Activated T-cell treated with anti-CD3 and anti-CD28 coated beads, Interleukin-2, amount 50 U/mL, for 72 hours (primary cell): ENCODE measurements around the gene GNPTAB. TPM values are rescaled to one million over a fixed set of nuclear protein-coding genes. Genes with fewer than 3 reads are reported as not detected.

Experiments used
- ATAC-seq, 2 donors: fragments of 150-1000 bp; cut with Tn5 transposase; replicated peaks in 1 of 2; 2 replicates each; pipeline ENCODE4 v1.10.0; 2021; ENCODE audit warnings: moderate library complexity in 2 of 2, mild to moderate bottlenecking in 1 of 2
- DNase-seq, 2 donors: peaks; one replicate each; pipeline ENCODE4 v3.0.0; 2021 to 2022; ENCODE audit warnings: mixed read lengths in 1 of 2
- H3K27ac Mint-ChIP-seq: one replicate; pipeline ENCODE4 v1.8.0; 2022; ENCODE audit warnings: mild to moderate bottlenecking, moderate library complexity, mixed read lengths
- H3K27me3 Mint-ChIP-seq: one replicate; pipeline ENCODE4 v1.8.0; 2022; ENCODE audit warnings: low read depth, mixed read lengths
- H3K36me3 Mint-ChIP-seq, 2 donors: one replicate each; pipeline ENCODE4 v1.8.0; 2022; ENCODE audit warnings: mixed read lengths in 2 of 2, mild to moderate bottlenecking in 1 of 2; ENCODE audit not compliant: insufficient read depth in 2 of 2
- H3K4me1 Mint-ChIP-seq: one replicate; pipeline ENCODE4 v1.8.0; 2022; ENCODE audit warnings: low read depth, mixed read lengths
- H3K4me3 Mint-ChIP-seq, 2 donors: one replicate each; pipeline ENCODE4 v1.8.0; 2022; ENCODE audit warnings: mild to moderate bottlenecking in 2 of 2, mixed read lengths in 2 of 2, moderate library complexity in 2 of 2
- H3K9me3 Mint-ChIP-seq, 2 donors: one replicate each; pipeline ENCODE4 v1.8.0; 2022; ENCODE audit warnings: mixed read lengths in 2 of 2
- total RNA-seq, 2 donors: library from RNA; stranded (reverse); gene quantifications; one replicate each; pipeline ENCODE4 v1.2.3, GENCODE V29; 2022

Gene GNPTAB
- total RNA-seq, 2 donors from 2014 or later = 32.3 to 44.3 TPM

- H3K27ac Mint-ChIP-seq = peak overlapping the region; percentile 75
Measured at GRCh38 chr12:101772012-101772775, 58.6 kb downstream of the GNPTAB start.

GRCh38 chr12:101769865-101770264 is 60.9 kb downstream of the GNPTAB start:
- DNase-seq (no peak), ATAC-seq (no peak)
- Mint-ChIP-seq H3K4me1 (peaks cover 13% of the 10 kb centered on the region), H3K27me3 (no peaks in the 10 kb centered on the region), H3K27ac (no peak overlapping the region), H3K4me3 (no peak overlapping the region), H3K36me3 (peaks cover 4 to 15% of the 10 kb centered on the region in 2 donors), H3K9me3 (no peaks in the 10 kb centered on the region)

More at GRCh38 chr12:101772012-101772775, 58.6 kb downstream of the GNPTAB start:
- H3K4me3 Mint-ChIP-seq = no peak overlapping the region
- peak; percentile 67 to 74 for ATAC-seq
- no peaks in the 10 kb centered on the region for H3K27me3 Mint-ChIP-seq
- H3K9me3 Mint-ChIP-seq = no peaks in the 10 kb centered on the region
- peak in 1 of 2 donors; percentile 6 for DNase-seq
- peaks cover 4 to 15% of the 10 kb centered on the region in 2 donors for H3K36me3 Mint-ChIP-seq
- H3K4me1 Mint-ChIP-seq = peaks cover 13% of the 10 kb centered on the region

- ATAC-seq (no peak), DNase-seq (no peak)
- Mint-ChIP-seq H3K27ac (no peak overlapping the region), H3K4me1 (peaks cover 13% of the 10 kb centered on the region), H3K9me3 (no peaks in the 10 kb centered on the region), H3K27me3 (no peaks in the 10 kb centered on the region), H3K36me3 (peaks cover 4 to 20% of the 10 kb centered on the region in 2 donors), H3K4me3 (no peak overlapping the region)
Measured at GRCh38 chr12:101768781-101769180, 62.0 kb downstream of the GNPTAB start.

GRCh38 chr12:101767537-101767936 is 63.2 kb downstream of the GNPTAB start:
- Mint-ChIP-seq H3K9me3 (no peaks in the 10 kb centered on the region), H3K27ac (no peak overlapping the region), H3K4me1 (peaks cover 7% of the 10 kb centered on the region), H3K36me3 (peaks cover 4 to 15% of the 10 kb centered on the region in 2 donors), H3K4me3 (no peak overlapping the region), H3K27me3 (no peaks in the 10 kb centered on the region)
- ATAC-seq (no peak), DNase-seq (no peak)

DNA sequence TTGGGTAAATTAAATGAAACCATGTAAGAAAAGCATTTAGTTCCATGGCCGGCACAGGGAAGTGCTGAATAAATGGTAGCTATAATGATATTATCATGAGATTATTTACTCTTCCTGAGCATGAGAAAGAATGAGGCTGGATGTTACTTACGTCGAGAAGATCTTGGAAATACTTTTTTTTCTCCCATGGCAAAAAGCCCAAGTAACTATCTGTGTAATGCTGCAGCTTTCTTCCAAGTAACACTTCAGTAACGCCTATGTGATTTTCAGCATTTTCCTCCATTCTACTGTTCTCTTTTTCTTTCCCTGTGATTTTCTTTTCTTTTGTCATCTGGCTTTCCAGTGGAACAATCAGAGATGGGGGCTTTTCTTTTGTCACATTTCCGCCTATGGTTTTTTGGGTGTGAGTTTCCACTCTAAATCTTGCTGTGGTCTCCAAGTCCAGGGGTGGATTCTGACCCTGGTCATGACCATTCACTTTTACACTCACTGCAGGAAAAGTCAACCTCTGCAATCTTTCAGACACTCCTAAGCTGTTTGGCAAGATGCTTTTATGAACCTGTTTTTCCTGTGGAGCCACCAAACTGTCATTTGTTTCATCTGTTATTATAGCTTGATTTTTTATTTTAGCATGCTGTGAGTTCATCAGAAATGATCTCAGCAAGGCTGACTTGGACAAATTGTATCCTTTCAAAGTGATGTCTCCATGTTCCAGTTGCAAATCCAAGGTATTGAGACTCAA is 66.5 kb downstream of the GNPTAB start:
- Mint-ChIP-seq H3K27me3 (no peaks in the 10 kb centered on the region), H3K27ac (no peak overlapping the region), H3K36me3 (peaks cover 0 to 8% of the 10 kb centered on the region in 2 donors), H3K4me1 (no peaks in the 10 kb centered on the region), H3K9me3 (no peaks in the 10 kb centered on the region), H3K4me3 (no peak overlapping the region)
- DNase-seq (no peak), ATAC-seq (no peak)

- Mint-ChIP-seq H3K4me3 (no peak overlapping the region), H3K36me3 (peaks cover 0 to 5% of the 10 kb centered on the region in 2 donors), H3K27ac (no peak overlapping the region), H3K9me3 (no peaks in the 10 kb centered on the region), H3K27me3 (no peaks in the 10 kb centered on the region), H3K4me1 (no peaks in the 10 kb centered on the region)
- ATAC-seq = no peak
- DNase-seq = no peak
Measured at GRCh38 chr12:101763246-101763931, 67.4 kb downstream of the GNPTAB start.

- no peak for ATAC-seq
Measured at GRCh38 chr12:101761781-101762180, 69.0 kb downstream of the GNPTAB start.

GRCh38 chr12:101761350-101761749 is 69.4 kb downstream of the GNPTAB start:
- H3K36me3 Mint-ChIP-seq = peaks cover 2 to 5% of the 10 kb centered on the region in 2 donors

More at GRCh38 chr12:101761781-101762180, 69.0 kb downstream of the GNPTAB start:
- Mint-ChIP-seq H3K4me1 (no peaks in the 10 kb centered on the region), H3K27me3 (no peaks in the 10 kb centered on the region), H3K27ac (no peak overlapping the region), H3K36me3 (peaks cover 2 to 5% of the 10 kb centered on the region in 2 donors), H3K4me3 (no peak overlapping the region), H3K9me3 (no peaks in the 10 kb centered on the region)
- no peak for DNase-seq

DNA sequence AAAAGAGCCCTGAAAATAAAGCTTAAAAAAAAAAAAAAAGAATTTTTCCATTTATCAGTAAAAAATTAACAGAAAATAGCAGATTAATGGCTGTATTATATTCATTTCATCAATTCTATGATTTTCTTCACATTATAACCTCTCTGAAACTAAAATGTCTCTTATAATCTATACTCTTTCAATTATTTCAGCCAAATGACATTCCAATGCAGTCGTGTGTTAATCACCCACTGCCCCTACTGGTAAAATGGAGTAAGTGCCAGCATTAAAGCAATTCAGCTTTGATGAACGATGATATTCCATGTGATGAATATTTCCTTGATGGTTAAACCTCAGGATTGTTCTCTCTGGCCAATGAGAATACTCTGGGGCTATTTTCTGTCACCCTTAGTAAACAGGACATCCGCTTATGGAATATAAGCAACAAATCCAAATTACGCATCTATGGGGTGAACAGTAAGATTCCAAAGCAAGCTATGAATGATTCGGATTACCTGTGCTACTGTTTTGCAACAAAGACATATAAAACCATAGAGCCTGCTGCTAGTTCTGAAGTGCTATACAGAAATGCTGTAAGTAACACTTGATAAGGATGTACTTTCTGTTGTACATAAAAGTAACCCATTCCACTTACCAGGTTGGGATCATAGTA is 71.2 kb downstream of the GNPTAB start:
- no peak overlapping the region for H3K4me3 Mint-ChIP-seq
- no peaks in the 10 kb centered on the region for H3K27me3 Mint-ChIP-seq
- DNase-seq (no peak), ATAC-seq (no peak)
- H3K36me3 Mint-ChIP-seq = peaks cover 2 to 6% of the 10 kb centered on the region in 2 donors
- H3K27ac Mint-ChIP-seq = no peak overlapping the region
- H3K9me3 Mint-ChIP-seq = no peaks in the 10 kb centered on the region
- H3K4me1 Mint-ChIP-seq = no peaks in the 10 kb centered on the region

More at GRCh38 chr12:101761350-101761749, 69.4 kb downstream of the GNPTAB start:
- DNase-seq (no peak), ATAC-seq (no peak)
- Mint-ChIP-seq H3K4me3 (no peak overlapping the region), H3K4me1 (no peaks in the 10 kb centered on the region), H3K27me3 (no peaks in the 10 kb centered on the region), H3K9me3 (no peaks in the 10 kb centered on the region), H3K27ac (no peak overlapping the region)

- Mint-ChIP-seq H3K9me3 (no peaks in the 10 kb centered on the region), H3K4me3 (no peak overlapping the region), H3K4me1 (no peaks in the 10 kb centered on the region), H3K27me3 (no peaks in the 10 kb centered on the region), H3K36me3 (peaks cover 1 to 12% of the 10 kb centered on the region in 2 donors), H3K27ac (no peak overlapping the region)
- DNase-seq (no peak), ATAC-seq (no peak)
Measured at GRCh38 chr12:101750152-101750551, 80.6 kb downstream of the GNPTAB start.

DNA sequence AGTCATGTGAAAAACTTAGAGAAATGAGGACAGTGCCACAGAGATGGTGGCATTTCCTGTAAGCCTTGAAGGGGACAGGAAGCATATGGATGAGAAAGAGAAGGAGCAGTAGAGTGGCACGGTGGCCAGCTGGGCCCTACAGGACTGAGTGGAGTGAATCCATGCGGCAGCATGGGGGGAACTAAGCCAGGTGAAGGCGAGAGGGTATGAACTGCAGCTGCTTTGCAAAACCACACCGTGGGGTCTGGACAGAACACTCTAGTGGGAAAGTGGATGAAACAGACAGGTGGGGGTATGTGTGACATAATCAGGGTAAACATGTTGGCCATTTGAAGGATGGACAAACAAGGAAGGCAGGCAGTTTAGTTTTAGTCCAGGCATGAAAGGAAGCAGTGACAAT is 81.1 kb downstream of the GNPTAB start:
- Mint-ChIP-seq H3K9me3 (no peaks in the 10 kb centered on the region), H3K27ac (peak overlapping the region; percentile 51), H3K4me3 (no peak overlapping the region), H3K36me3 (peaks cover 1 to 13% of the 10 kb centered on the region in 2 donors), H3K4me1 (no peaks in the 10 kb centered on the region), H3K27me3 (no peaks in the 10 kb centered on the region)
- DNase-seq = no peak
- ATAC-seq = no peak

GRCh38 chr12:101748907-101749306 is 81.9 kb downstream of the GNPTAB start:
- no peak for DNase-seq
- no peak for ATAC-seq
- no peak overlapping the region for H3K27ac Mint-ChIP-seq

More at GRCh38 chr12:101748907-101749306, 81.9 kb downstream of the GNPTAB start:
- Mint-ChIP-seq H3K4me3 (no peak overlapping the region), H3K36me3 (peaks cover 1 to 13% of the 10 kb centered on the region in 2 donors), H3K27me3 (no peaks in the 10 kb centered on the region), H3K9me3 (no peaks in the 10 kb centered on the region), H3K4me1 (no peaks in the 10 kb centered on the region)
